Measurements from ENCODE around the gene CYP11A1. TPM values are rescaled to one million over a fixed set of nuclear protein-coding genes. Genes with fewer than 3 reads are reported as not detected.
A peak's percentile ranks its signal among the peaks of the same experiment; 100 is the strongest.

The CYP11A1 gene
- 0.20 TPM in 1 of 2 replicates, not detected in the other for total RNA-seq

- DNase-seq (ENCODE audit: low read depth), result no peak
Observed at GRCh38 chr15:74367296-74367854, at the start of gene CYP11A1. Gene CYP11A1, minus strand, starts transcription at chr15:74367646. Its CDS starts 61 bp downstream, at chr15:74367585.

- DNase-seq (ENCODE audit: low read depth), result peak; percentile 22
Observed at GRCh38 chr15:74417225-74417624, 49.8 kb upstream of the CYP11A1 start.

- DNase-seq (ENCODE audit: low read depth), result no peak
Observed at GRCh38 chr15:74415966-74416916, 48.8 kb upstream of the CYP11A1 start.

GRCh38 chr15:74414603-74415338, 47.3 kb upstream of the CYP11A1 start:
- no peak for DNase-seq (ENCODE audit: low read depth)

- DNase-seq (ENCODE audit: low read depth), result no peak
Observed at GRCh38 chr15:74414081-74414580, 46.7 kb upstream of the CYP11A1 start.

- no peak for DNase-seq (ENCODE audit: low read depth)
Observed at GRCh38 chr15:74413350-74414080, 46.1 kb upstream of the CYP11A1 start.

GRCh38 chr15:74412159-74412558, 44.7 kb upstream of the CYP11A1 start:
- DNase-seq (ENCODE audit: low read depth), result no peak

- no peak for DNase-seq (ENCODE audit: low read depth)
Observed at GRCh38 chr15:74411686-74412085, 44.2 kb upstream of the CYP11A1 start.

- no peak for DNase-seq (ENCODE audit: low read depth)
Observed at GRCh38 chr15:74410502-74410901, 43.1 kb upstream of the CYP11A1 start.

GRCh38 chr15:74409225-74409624, 41.8 kb upstream of the CYP11A1 start:
- DNase-seq (ENCODE audit: low read depth), result no peak

- no peak for DNase-seq (ENCODE audit: low read depth)
Observed at GRCh38 chr15:74408815-74409214, 41.4 kb upstream of the CYP11A1 start.

- DNase-seq (ENCODE audit: low read depth), result no peak
Observed at GRCh38 chr15:74408385-74408784, 40.9 kb upstream of the CYP11A1 start.

GRCh38 chr15:74406992-74407705, 39.7 kb upstream of the CYP11A1 start:
- DNase-seq (ENCODE audit: low read depth), result peak; percentile 90

GRCh38 chr15:74406517-74406916, 39.1 kb upstream of the CYP11A1 start:
- DNase-seq (ENCODE audit: low read depth), result no peak

GRCh38 chr15:74405823-74406222, 38.4 kb upstream of the CYP11A1 start:
- no peak for DNase-seq (ENCODE audit: low read depth)

- DNase-seq (ENCODE audit: low read depth), result no peak
Observed at GRCh38 chr15:74403991-74404563, 36.6 kb upstream of the CYP11A1 start.

GRCh38 chr15:74403588-74403919, 36.1 kb upstream of the CYP11A1 start:
- no peak for DNase-seq (ENCODE audit: low read depth)

GRCh38 chr15:74402873-74403587, 35.6 kb upstream of the CYP11A1 start:
- DNase-seq (ENCODE audit: low read depth), result no peak

GRCh38 chr15:74402337-74402841, 34.9 kb upstream of the CYP11A1 start:
- DNase-seq (ENCODE audit: low read depth), result no peak
